Activated CD8-positive, alpha-beta memory T cell treated with anti-CD3 and anti-CD28 coated beads, Interleukin-2, amount 50 U/mL, for 4 hours (primary cell): ENCODE results near the gene IL13.

ENCODE experiments used
- DNase-seq: peaks from one replicate; pipeline ENCODE4 v3.0.0-alpha.2; 2020

Gene IL13

GRCh38 chr5:132673488-132673887, 15.5 kb downstream of the IL13 start:
- DNase-seq = no peak

DNA sequence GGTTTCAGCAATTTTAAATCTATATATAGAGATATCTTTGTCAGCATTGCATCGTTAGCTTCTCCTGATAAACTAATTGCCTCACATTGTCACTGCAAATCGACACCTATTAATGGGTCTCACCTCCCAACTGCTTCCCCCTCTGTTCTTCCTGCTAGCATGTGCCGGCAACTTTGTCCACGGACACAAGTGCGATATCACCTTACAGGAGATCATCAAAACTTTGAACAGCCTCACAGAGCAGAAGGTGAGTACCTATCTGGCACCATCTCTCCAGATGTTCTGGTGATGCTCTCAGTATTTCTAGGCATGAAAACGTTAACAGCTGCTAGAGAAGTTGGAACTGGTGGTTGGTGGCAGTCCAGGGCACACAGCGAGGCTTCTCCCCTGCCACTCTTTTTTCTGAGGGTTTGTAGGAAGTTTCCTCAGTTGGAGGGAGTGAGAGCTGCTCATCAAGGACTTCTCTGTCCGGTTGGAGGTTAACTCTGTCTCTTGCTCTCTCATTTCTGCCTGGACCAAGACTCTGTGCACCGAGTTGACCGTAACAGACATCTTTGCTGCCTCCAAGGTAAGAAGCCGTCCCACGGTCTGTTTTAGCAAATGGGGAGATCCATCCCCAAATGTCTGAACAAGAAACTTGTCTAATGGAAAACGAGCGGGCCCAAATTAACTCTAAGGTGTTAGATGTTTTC, 16.1 kb downstream of the IL13 start, which contains the start of gene IL4:
IL4 (plus strand) TSS at position 51 of the 692 bp plus-strand sequence; CDS start at position 113, 62 bp downstream.
- no peak for DNase-seq

- DNase-seq = no peak
These were observed 16.9 kb downstream of the IL13 start for GRCh38 chr5:132674671-132675506.

- no peak for DNase-seq
These were observed 18.1 kb downstream of the IL13 start for GRCh38 chr5:132675936-132676689.

- no peak for DNase-seq
These were observed 19.2 kb downstream of the IL13 start for GRCh38 chr5:132677191-132677590.

DNA sequence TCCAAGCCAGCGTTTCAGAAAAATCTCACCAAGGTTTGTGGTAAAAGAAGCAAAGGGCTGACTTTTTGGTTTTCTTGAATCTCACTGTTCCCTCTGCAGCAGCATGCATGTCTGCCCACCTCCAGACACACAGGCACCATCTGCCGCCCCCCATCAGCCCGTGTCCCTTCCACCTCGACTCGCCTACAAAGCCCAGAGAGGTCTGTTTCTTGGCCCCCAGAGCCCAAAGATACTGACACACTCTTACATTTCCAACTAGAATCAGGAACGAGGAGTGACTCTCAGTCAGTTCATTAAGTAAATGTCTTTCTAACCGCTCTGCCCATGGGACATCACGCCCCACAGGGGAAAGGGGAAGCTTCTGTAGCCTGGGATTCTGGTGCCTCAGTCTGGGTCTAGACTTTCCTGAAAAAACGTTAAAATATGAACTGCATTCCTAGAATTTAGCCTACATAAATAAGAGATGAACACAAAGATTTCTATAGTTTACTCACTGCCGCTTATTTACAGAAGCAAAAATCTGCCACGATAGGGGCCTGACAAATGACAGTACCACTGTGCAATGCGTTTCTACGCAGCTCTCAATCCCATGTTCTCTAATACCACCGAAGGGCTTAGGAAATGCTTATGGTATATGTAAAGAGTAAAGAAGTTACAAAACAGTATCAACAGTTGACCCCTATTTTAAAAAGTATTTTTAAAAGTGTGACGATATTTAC, 19.9 kb downstream of the IL13 start:
- DNase-seq = no peak

DNA sequence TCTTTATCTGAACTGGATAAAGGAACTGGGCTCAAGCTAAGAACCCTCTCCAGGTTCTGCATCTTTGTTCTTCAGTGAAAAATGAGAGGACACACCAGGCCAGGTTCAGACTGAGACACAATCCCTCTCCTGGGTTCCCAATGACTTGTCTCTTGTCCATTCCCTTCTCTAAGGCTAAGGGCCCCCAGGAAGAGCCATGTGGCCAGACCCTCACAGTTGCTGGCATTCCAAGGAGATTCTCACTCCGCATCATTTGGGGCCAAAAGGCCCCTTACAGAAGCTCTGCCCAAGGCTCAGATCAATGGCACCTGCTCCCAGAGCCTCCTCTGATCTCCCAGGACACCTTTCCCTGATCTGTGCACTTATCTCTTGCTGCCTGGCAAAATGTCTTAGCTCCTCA, 20.8 kb downstream of the IL13 start:
- no peak for DNase-seq

DNA sequence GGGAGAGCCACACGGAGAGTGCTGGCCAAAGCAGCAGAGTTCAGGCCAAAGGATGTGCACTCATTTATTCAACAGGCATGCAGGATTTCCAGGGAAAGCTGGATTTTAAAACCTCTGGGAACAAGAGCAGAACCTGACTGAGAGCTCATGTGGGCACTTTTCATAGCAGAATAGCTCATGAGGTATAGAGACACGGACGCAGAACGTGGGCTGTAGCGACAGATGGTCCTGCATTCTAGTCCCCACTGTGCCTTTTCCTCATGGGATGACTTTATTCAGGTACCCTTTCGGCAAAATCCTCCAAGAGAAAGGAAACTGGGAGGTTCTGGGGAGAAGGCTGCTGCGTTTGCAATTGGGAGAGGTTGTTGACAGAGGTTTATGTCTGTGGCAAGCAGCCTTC, 21.2 kb downstream of the IL13 start:
- DNase-seq = no peak

- no peak for DNase-seq
These were observed 21.9 kb downstream of the IL13 start for GRCh38 chr5:132679717-132680380.

DNA sequence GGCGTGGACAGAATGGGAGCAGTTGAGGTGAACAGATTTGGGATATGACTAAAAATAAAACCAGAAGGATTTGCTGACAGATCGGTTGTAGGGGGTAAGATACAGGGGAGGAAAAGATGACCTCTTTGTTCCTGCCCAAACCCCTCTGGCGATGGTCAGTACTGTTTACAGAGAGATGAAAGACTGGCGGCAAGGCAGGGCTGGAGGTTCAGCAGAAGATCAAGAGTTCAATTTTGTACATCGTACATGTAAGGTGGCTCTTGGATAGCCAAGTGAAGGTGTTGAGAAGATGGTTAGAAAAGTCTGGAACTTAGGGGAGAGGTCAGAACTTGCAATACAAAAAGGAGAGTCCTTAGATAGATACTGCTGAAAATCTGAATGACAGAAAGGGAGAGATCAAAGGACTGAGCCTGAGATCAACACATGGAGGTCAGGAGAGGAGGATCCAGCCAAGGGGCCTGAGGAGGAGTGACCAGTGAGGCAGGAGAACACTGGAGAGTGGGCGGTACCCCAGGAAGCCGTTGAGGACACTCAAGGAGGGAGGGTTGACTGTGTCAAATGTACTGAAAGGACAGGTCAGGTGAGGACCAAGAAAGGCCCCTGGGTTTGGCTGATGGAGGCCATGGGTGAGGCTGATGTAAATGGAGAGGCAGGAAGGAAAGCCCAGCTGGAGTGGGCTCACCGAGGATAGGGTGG, 23.0 kb downstream of the IL13 start:
- no peak for DNase-seq

GRCh38 chr5:132681476-132681831, 23.5 kb downstream of the IL13 start:
- no peak for DNase-seq

GRCh38 chr5:132681983-132682382, 24.0 kb downstream of the IL13 start:
- no peak for DNase-seq

DNA sequence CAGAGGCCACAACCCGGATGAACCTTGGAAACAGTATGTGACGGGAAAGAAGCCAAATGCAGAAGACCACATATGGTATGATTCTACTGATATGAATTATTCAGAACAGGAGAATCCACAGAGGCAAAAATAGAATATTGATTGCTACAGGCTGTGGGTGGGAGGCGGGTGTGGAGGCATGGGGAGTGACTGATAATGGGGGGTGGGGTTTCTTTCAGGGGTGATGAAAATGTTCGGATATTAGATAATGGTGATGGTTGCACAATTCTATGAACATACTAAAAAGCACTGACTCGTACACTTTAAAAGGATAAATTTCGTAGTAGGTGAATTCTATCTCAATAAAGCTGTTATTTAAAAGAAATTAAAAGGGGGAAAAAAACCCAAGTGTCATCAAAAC, 26.5 kb downstream of the IL13 start:
- no peak for DNase-seq

- no peak for DNase-seq
These were observed 27.1 kb downstream of the IL13 start for GRCh38 chr5:132684922-132685720.

- no peak for DNase-seq
These were observed 28.2 kb downstream of the IL13 start for GRCh38 chr5:132686193-132686592.

DNA sequence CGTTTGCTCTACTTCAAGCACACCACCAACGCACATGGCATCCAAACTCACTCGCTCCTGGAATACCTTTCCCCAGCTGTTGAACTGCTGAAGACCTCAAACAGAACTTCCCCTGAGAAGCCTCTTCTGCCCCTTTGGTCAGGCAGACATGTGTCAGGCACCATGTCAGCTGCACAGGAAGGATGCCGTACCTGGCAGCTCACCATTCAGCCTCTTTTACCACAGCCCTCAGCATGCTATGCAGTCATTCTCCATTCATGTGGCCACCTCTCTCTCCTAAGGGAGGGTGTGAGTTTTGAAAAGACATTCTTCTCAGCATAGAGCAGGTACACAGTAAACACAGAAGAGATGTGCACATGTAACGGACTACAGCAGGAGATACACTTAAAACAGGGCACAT, 30.0 kb downstream of the IL13 start:
- DNase-seq = no peak

- no peak for DNase-seq
These were observed 30.8 kb downstream of the IL13 start for GRCh38 chr5:132688536-132689339.

- no peak for DNase-seq
These were observed 31.5 kb downstream of the IL13 start for GRCh38 chr5:132689513-132689912.

GRCh38 chr5:132690156-132690555, 32.2 kb downstream of the IL13 start:
- DNase-seq = no peak
